HFFc6 (cell line): ENCODE results near the gene GULP1. TPM values are rescaled to one million over a fixed set of nuclear protein-coding genes. Genes with fewer than 3 reads are reported as not detected.

Experiments used
- DNase-seq: peaks from one replicate; pipeline ENCODE4 v3.0.0-alpha.2; 2018
- H3K27ac Mint-ChIP-seq: 2 replicates; pipeline ENCODE4 v1.8.0; 2020; ENCODE audit warnings: mild to moderate bottlenecking, mixed read lengths
- H3K27me3 Mint-ChIP-seq: 2 replicates; pipeline ENCODE4 v1.8.0; 2021; ENCODE audit warnings: mild to moderate bottlenecking, moderate library complexity, mixed read lengths; ENCODE audit not compliant: insufficient read depth
- H3K36me3 Mint-ChIP-seq: 2 replicates; pipeline ENCODE4 v1.8.0; 2021; ENCODE audit warnings: low read depth, mixed read lengths
- H3K4me1 Mint-ChIP-seq: 2 replicates; pipeline ENCODE4 v1.8.0; 2020; ENCODE audit warnings: low read depth, mixed read lengths
- H3K4me3 Mint-ChIP-seq: 2 replicates; pipeline ENCODE4 v1.8.0; 2020; ENCODE audit warnings: mild to moderate bottlenecking, moderate library complexity, mixed read lengths
- H3K9me3 Mint-ChIP-seq: 2 replicates; pipeline ENCODE4 v1.8.0; 2020; ENCODE audit warnings: mild to moderate bottlenecking, mixed read lengths
- CTCF ChIP-seq: fragments of 200-600 bp; sonication (generic); IDR thresholded peaks from 2 replicates; pipeline ENCODE4 v1.5.0; 2021; ENCODE audit warnings: antibody characterized with exemption, mild to moderate bottlenecking
- total RNA-seq, 6 experiments: library from RNA; stranded (reverse); fragmentation: NEBNext Ultra II Directional; extraction: Animal tissue kit (Norgen Biotek cat#: 25700); gene quantifications; 2 replicates in 1 of 6; 3 replicates in 5 of 6; pipeline ENCODE4 v1.2.3, GENCODE V29; 2021

GULP1 gene
- total RNA-seq, 6 experiments from 2014 or later: 33.3 to 76.1 (median 63.9) TPM

GRCh38 chr2:188580738-188581137 lies 289.1 kb downstream of the GULP1 start:
- DNase-seq: no peak
- Mint-ChIP-seq H3K36me3 (peaks cover 3% of the 10 kb centered on the region; the same call in 1 of the 2 replicates), H3K27ac (no peak overlapping the region), H3K4me3 (no peak overlapping the region), H3K9me3 (no peaks in the 10 kb centered on the region), H3K27me3 (no peaks in the 10 kb centered on the region), H3K4me1 (no peaks in the 10 kb centered on the region)
- TF ChIP-seq CTCF: no peak

- DNase-seq: no peak
- Mint-ChIP-seq H3K4me3 (no peak overlapping the region), H3K27ac (no peak overlapping the region), H3K27me3 (no peaks in the 10 kb centered on the region), H3K9me3 (no peaks in the 10 kb centered on the region), H3K4me1 (no peaks in the 10 kb centered on the region), H3K36me3 (peaks cover 10% of the 10 kb centered on the region; the same call in 1 of the 2 replicates)
- TF ChIP-seq CTCF: no peak
Measured at GRCh38 chr2:188582211-188582610, 290.5 kb downstream of the GULP1 start.

- Mint-ChIP-seq H3K36me3 (peaks cover 13% of the 10 kb centered on the region; the same call in 1 of the 2 replicates), H3K27ac (peak overlapping the region; percentile 12; the same call in 1 of the 2 replicates), H3K4me1 (peaks cover 15% of the 10 kb centered on the region), H3K27me3 (peaks cover 2% of the 10 kb centered on the region; the same call in 1 of the 2 replicates), H3K9me3 (no peaks in the 10 kb centered on the region), H3K4me3 (no peak overlapping the region)
- TF ChIP-seq CTCF: no peak
- no peak for DNase-seq
Measured at GRCh38 chr2:188588235-188588634, 296.6 kb downstream of the GULP1 start.

GRCh38 chr2:188596054-188596453 lies 304.4 kb downstream of the GULP1 start:
- DNase-seq: no peak
- Mint-ChIP-seq H3K4me1 (peaks cover 26% of the 10 kb centered on the region), H3K4me3 (no peak overlapping the region), H3K27ac (no peak overlapping the region), H3K36me3 (peaks cover 10% of the 10 kb centered on the region; the same call in 1 of the 2 replicates), H3K9me3 (no peaks in the 10 kb centered on the region), H3K27me3 (no peaks in the 10 kb centered on the region)
- TF ChIP-seq CTCF: no peak

GRCh38 chr2:188598551-188598950 lies 306.9 kb downstream of the GULP1 start:
- Mint-ChIP-seq H3K27ac (no peak overlapping the region), H3K4me1 (peaks cover 38% of the 10 kb centered on the region), H3K9me3 (no peaks in the 10 kb centered on the region), H3K4me3 (no peak overlapping the region), H3K36me3 (peaks cover 10% of the 10 kb centered on the region; the same call in 1 of the 2 replicates), H3K27me3 (no peaks in the 10 kb centered on the region)
- no peak for DNase-seq
- no peak for TF ChIP-seq CTCF

- Mint-ChIP-seq H3K4me3 (no peak overlapping the region), H3K27me3 (no peaks in the 10 kb centered on the region), H3K4me1 (peaks cover 38% of the 10 kb centered on the region), H3K27ac (no peak overlapping the region), H3K9me3 (no peaks in the 10 kb centered on the region), H3K36me3 (peaks cover 10% of the 10 kb centered on the region; the same call in 1 of the 2 replicates)
- DNase-seq: no peak
- TF ChIP-seq CTCF: no peak
Measured at GRCh38 chr2:188599140-188599539, 307.5 kb downstream of the GULP1 start.
